Stomach (tissue), 4 donors: ENCODE measurements around the gene DHX32.

Experiments used
- CTCF ChIP-seq, 7 experiments: fragments of 450-650 bp in 4 of 7; fragments of 200-600 bp in 3 of 7; sonication (generic) in 3 of 7; IDR thresholded peaks; one replicate each; pipeline ENCODE4 v1.5.1; 2016 to 2019; ENCODE audit warnings: antibody characterized with exemption in 7 of 7, control low read depth in 2 of 7, mild to moderate bottlenecking in 1 of 7
- EP300 ChIP-seq: sonication (generic); formaldehyde crosslinking; IDR thresholded peaks from one replicate; pipeline ENCODE4 v1.6.1; 2017; ENCODE audit warnings: antibody characterized with exemption
- POLR2A ChIP-seq, 4 donors: fragments of 450-650 bp; IDR thresholded peaks; one replicate each; pipeline ENCODE4 v1.6.1; 2016; ENCODE audit warnings: antibody characterized with exemption in 4 of 4, control low read depth in 2 of 4, mild to moderate bottlenecking in 1 of 4, moderate library complexity in 1 of 4

GRCh38 chr10:125916977-125917376 lies 35.9 kb upstream of the DHX32 start:
- TF ChIP-seq CTCF (IDR thresholded peaks at IDR 0.05): no peak
- no peak for TF ChIP-seq POLR2A (IDR thresholded peaks at IDR 0.05)
- no peak for TF ChIP-seq EP300
